Right atrium auricular region (tissue), 2 donors: Measurements from ENCODE around the gene IL16. TPM values are rescaled to one million over a fixed set of nuclear protein-coding genes. Genes with fewer than 3 reads are reported as not detected.

Experiments
- DNase-seq: peaks from one replicate; pipeline ENCODE4 v3.0.0-alpha.2; 2019; ENCODE audit warnings: low spot score
- H3K27ac ChIP-seq, 2 donors: fragments of 200-600 bp; sonication (generic); 1 replicate in 1 of 2; 2 replicates in 1 of 2; pipeline ENCODE4 v1.5.1; 2016 to 2019
- H3K27me3 ChIP-seq, 2 donors: fragments of 200-600 bp; sonication (generic); one replicate each; pipeline versions ENCODE4 v1.5.1 to v1.6.0; 2017 to 2019
- H3K36me3 ChIP-seq: fragments of 200-600 bp; sonication (generic); one replicate; pipeline ENCODE4 v1.5.1; 2016
- H3K4me1 ChIP-seq, 2 donors: fragments of 200-600 bp; sonication (generic); one replicate each; pipeline versions ENCODE4 v1.5.1 to v1.6.0; 2017 to 2019
- H3K4me3 ChIP-seq, 2 donors: fragments of 200-600 bp; sonication (generic); 1 replicate in 1 of 2; 2 replicates in 1 of 2; pipeline ENCODE4 v1.5.1; 2017 to 2019; ENCODE audit warnings: mild to moderate bottlenecking in 1 of 2, moderate library complexity in 1 of 2
- H3K9me3 ChIP-seq, 2 donors: fragments of 200-600 bp; sonication (generic); one replicate each; pipeline ENCODE4 v1.5.1; 2019
- total RNA-seq, 2 donors: library from RNA; depleted of rRNA; stranded (reverse); fragments of >200 nt; gene quantifications; one replicate each; pipeline ENCODE4 v1.1.0, GENCODE V29; 2016
- TF ChIP-seq, protein P1 (sequence below), 2 donors: fragments of 200-600 bp; sonication (generic); IDR thresholded peaks; one replicate each; pipeline ENCODE4 v1.5.1; 2019; ENCODE audit warnings: antibody characterized with exemption in 2 of 2

IL16 gene
- total RNA-seq, 2 donors from 2014 or later: 3.9 to 12.1 TPM

DNA sequence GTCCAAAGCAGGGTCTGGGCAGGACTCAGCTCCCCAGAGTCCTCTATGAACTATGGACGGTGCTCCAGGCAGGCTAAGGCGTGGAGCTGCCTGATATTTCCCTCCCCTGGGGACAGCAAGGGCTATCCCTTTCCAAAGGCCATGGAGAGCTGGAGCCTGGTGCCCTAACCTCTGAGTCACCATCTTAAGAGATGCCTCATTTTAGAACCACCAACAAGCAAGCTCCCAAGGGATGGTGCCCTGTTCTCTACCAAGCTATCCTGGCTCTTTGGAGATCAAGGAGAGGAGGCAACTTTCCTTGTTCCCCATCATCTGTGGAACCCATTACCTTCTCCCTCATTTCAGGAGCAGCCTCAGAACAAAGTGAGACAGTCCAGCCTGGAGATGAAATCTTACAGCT lies 111.6 kb downstream of the IL16 start:
- Histone ChIP-seq H3K36me3 (peaks cover 25% of the 10 kb centered on the region), H3K4me3 (no peak overlapping the region), H3K27ac (no peak overlapping the region), H3K9me3 (no peaks in the 10 kb centered on the region), H3K27me3 (no peaks in the 10 kb centered on the region), H3K4me1 (peaks cover 0 to 13% of the 10 kb centered on the region in 2 donors)
- DNase-seq: no peak
- TF ChIP-seq, protein P1, sequence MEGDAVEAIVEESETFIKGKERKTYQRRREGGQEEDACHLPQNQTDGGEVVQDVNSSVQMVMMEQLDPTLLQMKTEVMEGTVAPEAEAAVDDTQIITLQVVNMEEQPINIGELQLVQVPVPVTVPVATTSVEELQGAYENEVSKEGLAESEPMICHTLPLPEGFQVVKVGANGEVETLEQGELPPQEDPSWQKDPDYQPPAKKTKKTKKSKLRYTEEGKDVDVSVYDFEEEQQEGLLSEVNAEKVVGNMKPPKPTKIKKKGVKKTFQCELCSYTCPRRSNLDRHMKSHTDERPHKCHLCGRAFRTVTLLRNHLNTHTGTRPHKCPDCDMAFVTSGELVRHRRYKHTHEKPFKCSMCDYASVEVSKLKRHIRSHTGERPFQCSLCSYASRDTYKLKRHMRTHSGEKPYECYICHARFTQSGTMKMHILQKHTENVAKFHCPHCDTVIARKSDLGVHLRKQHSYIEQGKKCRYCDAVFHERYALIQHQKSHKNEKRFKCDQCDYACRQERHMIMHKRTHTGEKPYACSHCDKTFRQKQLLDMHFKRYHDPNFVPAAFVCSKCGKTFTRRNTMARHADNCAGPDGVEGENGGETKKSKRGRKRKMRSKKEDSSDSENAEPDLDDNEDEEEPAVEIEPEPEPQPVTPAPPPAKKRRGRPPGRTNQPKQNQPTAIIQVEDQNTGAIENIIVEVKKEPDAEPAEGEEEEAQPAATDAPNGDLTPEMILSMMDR (IDR thresholded peaks at IDR 0.05): no peak

DNA sequence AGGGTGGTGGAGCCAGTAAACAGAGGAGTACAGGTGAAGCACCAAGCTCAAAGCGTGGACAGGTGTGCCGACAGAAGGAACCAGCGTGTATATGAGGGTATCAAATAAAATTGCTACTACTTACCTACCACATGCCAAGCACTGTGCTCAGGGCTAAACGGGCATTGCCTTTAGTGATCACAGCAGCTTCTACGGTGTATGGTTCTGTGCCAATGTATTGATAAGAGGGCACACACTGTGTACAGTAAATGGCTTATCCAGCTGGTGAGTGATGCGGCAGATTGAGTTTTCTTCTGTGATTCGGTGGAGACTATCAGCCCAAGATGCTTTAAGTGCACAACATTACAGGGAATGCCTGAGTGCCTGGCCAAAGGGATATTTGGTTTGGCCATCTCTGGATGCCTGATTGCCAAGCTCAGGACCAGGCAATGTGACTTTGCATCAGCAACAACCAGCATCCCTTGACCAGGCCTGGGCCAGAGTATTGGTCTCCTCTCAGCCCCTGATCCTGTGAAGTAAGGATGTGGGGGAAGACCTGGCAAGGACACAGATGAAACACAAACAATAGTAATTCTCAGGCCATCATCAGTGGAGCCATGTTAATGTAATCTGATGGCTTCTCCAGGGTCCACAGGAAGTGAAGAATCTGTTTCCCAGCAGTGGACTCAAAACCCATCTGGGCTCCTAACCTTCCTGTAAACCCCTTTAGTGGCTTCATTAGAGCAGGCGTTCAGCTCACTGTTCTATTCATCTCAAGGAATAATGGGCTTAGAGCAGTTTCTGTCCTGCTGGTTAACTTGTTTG lies 113.2 kb downstream of the IL16 start:
- H3K27me3 ChIP-seq: no peaks in the 10 kb centered on the region
- H3K4me3 ChIP-seq: no peak overlapping the region
- no peak overlapping the region for H3K27ac ChIP-seq
- TF ChIP-seq, protein P1 (IDR thresholded peaks at IDR 0.05): no peak
- no peak for DNase-seq
- no peaks in the 10 kb centered on the region for H3K9me3 ChIP-seq
- peaks cover 0 to 18% of the 10 kb centered on the region in 2 donors for H3K4me1 ChIP-seq
- peaks cover 25% of the 10 kb centered on the region for H3K36me3 ChIP-seq

- no peak overlapping the region for H3K27ac ChIP-seq
These were observed 113.8 kb downstream of the IL16 start for GRCh38 chr15:81310480-81310879.

GRCh38 chr15:81311752-81312464 lies 115.2 kb downstream of the IL16 start:
- Histone ChIP-seq H3K4me1 (peaks cover 0 to 18% of the 10 kb centered on the region in 2 donors), H3K4me3 (no peak overlapping the region), H3K27me3 (no peaks in the 10 kb centered on the region), H3K9me3 (no peaks in the 10 kb centered on the region), H3K36me3 (peaks cover 12% of the 10 kb centered on the region), H3K27ac (peak overlapping the region; percentile 57 to 63)
- no peak for DNase-seq
- TF ChIP-seq, protein P1 (IDR thresholded peaks at IDR 0.05): no peak

More at GRCh38 chr15:81310480-81310879, 113.8 kb downstream of the IL16 start:
- Histone ChIP-seq H3K36me3 (peaks cover 25% of the 10 kb centered on the region), H3K27me3 (no peaks in the 10 kb centered on the region), H3K4me3 (no peak overlapping the region), H3K4me1 (peaks cover 0 to 18% of the 10 kb centered on the region in 2 donors), H3K9me3 (no peaks in the 10 kb centered on the region)
- TF ChIP-seq, protein P1 (IDR thresholded peaks at IDR 0.05): no peak
- no peak for DNase-seq

GRCh38 chr15:81312790-81313543 lies 116.3 kb downstream of the IL16 start:
- Histone ChIP-seq H3K27ac (peak overlapping the region; percentile 57 to 63), H3K9me3 (no peaks in the 10 kb centered on the region), H3K36me3 (peaks cover 12% of the 10 kb centered on the region), H3K4me1 (peaks cover 0 to 18% of the 10 kb centered on the region in 2 donors), H3K27me3 (no peaks in the 10 kb centered on the region), H3K4me3 (no peak overlapping the region)
- TF ChIP-seq, protein P1 (IDR thresholded peaks at IDR 0.05): no peak
- peak; percentile 93 for DNase-seq
